H1 (cell line): ENCODE results near the gene AAR2. TPM values are rescaled to one million over a fixed set of nuclear protein-coding genes. Genes with fewer than 3 reads are reported as not detected.

Experiments
- CTCF ChIP-seq, 3 experiments: IDR thresholded peaks; 1 replicate in 2 of 3; 2 replicates in 1 of 3; pipeline versions ENCODE4 v1.5.1 to v1.6.1; 2011; ENCODE audit warnings: low read length in 3 of 3, mild to moderate bottlenecking in 3 of 3, inconsistent platforms in 2 of 3, low read depth in 1 of 3, moderate library complexity in 1 of 3; ENCODE audit not compliant: insufficient read depth in 1 of 3; ENCODE audit errors: control extremely low read depth in 1 of 3
- RAD21 ChIP-seq, 2 experiments: IDR thresholded peaks in 1 of 2; conservative IDR thresholded peaks in 1 of 2; 2 replicates each; pipeline ENCODE4 v1.6.1; 2011; ENCODE audit warnings: low read depth in 2 of 2, low read length in 2 of 2, improper control_type of control experiment in 1 of 2, inconsistent platforms in 1 of 2, mild to moderate bottlenecking in 1 of 2, moderate library complexity in 1 of 2
- polyA plus RNA-seq, 7 experiments: library from polyadenylated mRNA; depleted of rRNA in 3 of 7; stranded (reverse) in 5 of 7; unstranded in 2 of 7; fragments of >200 nt in 5 of 7; fragments of 200-250 nt in 2 of 7; gene quantifications; 1 replicate in 5 of 7; 2 replicates in 1 of 7; 4 replicates in 1 of 7; pipeline versions ENCODE4 v1.2.1 to v1.2.3, GENCODE V29; 2011 to 2013; ENCODE audit warnings: missing spikeins in 2 of 7, mixed read lengths in 2 of 7
- total RNA-seq: library from RNA; stranded (reverse); fragmentation: NEBNext Ultra II Directional; extraction: Animal tissue kit (Norgen Biotek cat#: 25700); gene quantifications from 2 replicates; pipeline ENCODE4 v1.2.1, GENCODE V29; 2021

AAR2 gene
- total and polyA plus RNA-seq, 2 of the 8 experiments (the other 6 are each of a cell fraction or from before 2014, with no cell fraction given): 25.5 to 36.1 TPM

GRCh38 chr20:36273414-36274180, 37.3 kb downstream of the AAR2 start (continued):
- TF ChIP-seq CTCF (IDR thresholded peaks at IDR 0.05; ENCODE audit: control extremely low read depth in 1 of 3, insufficient read depth in 1 of 3, low read depth in 1 of 3, low read length in 3 of 3): peak; percentile 33 to 43 (median 36); a peak in 3 of 4 replicates
- TF ChIP-seq RAD21 (IDR thresholded peaks at IDR 0.05 in 1 of 2, conservative IDR thresholded peaks at IDR 0.05 in 1 of 2; ENCODE audit: low read depth in 2 of 2, low read length in 2 of 2): peak; percentile 49 to 59
